HepG2 (cell line): ENCODE results near the gene SYCE3. TPM values are rescaled to one million over a fixed set of nuclear protein-coding genes. Genes with fewer than 3 reads are reported as not detected.

ENCODE experiments used
- ATAC-seq: fragments of 200-7000 bp; cut with Tn5 transposase; 3 replicates; pipeline ENCODE4 v1.9.1; 2020; ENCODE audit warnings: mild to moderate bottlenecking, moderate library complexity
- BruUV-seq: library from RNA; stranded (reverse); fragments of 400-500 nt; replicated peaks from 2 replicates; lab custom pipeline; 2021; lab: Mats Ljungman, UMichigan
- CTCF ChIA-PET: fragments of 300-600 bp; formaldehyde crosslinking; extraction: SDS; loops from one replicate; lab custom pipeline; 2021; ENCODE audit warnings: low total read pairs, inconsistent platforms, low intra/inter-chr PET ratio; lab: Yijun Ruan, JAX
- POLR2A ChIA-PET: fragments of 350-600 bp; sonication (Branson Sonifier 250); formaldehyde crosslinking; loops from one replicate; lab custom pipeline; 2020; ENCODE audit warnings: antibody characterized with exemption, inconsistent platforms; lab: Yijun Ruan, JAX
- DNase-seq: peaks from one replicate; pipeline ENCODE4 v3.0.0-alpha.2; 2015; ENCODE audit warnings: low spot score
- FAIRE-seq: peaks from 3 replicates; lab custom pipeline; 2011; peaks lifted over from hg19 to GRCh38; lab: Jason Lieb, UNC
- H2AFZ ChIP-seq: one replicate; pipeline ENCODE4 v1.6.1; 2011; ENCODE audit warnings: low read length, inconsistent platforms
- H3K27ac ChIP-seq: fragments of 300-600 bp; 3 replicates; pipeline ENCODE4 v1.8.0; 2011; ENCODE audit warnings: mixed run types, mild to moderate bottlenecking, mixed read lengths, low read length, inconsistent platforms; ENCODE audit not compliant: insufficient read depth; ENCODE audit errors: extremely low read length
- H3K27me3 ChIP-seq, 2 experiments: fragments of 200-600 bp in 1 of 2; 2 replicates in 1 of 2; 3 replicates in 1 of 2; pipeline versions ENCODE4 v1.6.0 to v1.8.0; 2011; ENCODE audit warnings: low read length in 2 of 2, mild to moderate bottlenecking in 2 of 2, moderate library complexity in 2 of 2, inconsistent platforms in 1 of 2; ENCODE audit not compliant: insufficient read depth in 2 of 2, control insufficient read depth in 1 of 2
- H3K36me3 ChIP-seq, 2 experiments: fragments of 200-600 bp in 1 of 2; replicated peaks in 1 of 2; 2 replicates in 1 of 2; 3 replicates in 1 of 2; pipeline versions ENCODE4 v1.5.1 to v1.8.0; 2011; ENCODE audit warnings: low read length in 2 of 2, inconsistent platforms in 1 of 2; ENCODE audit not compliant: insufficient read depth in 2 of 2, control insufficient read depth in 1 of 2
- H3K4me1 ChIP-seq: 2 replicates; pipeline ENCODE4 v1.5.1; 2012; ENCODE audit warnings: low read length, inconsistent platforms; ENCODE audit not compliant: insufficient read depth
- H3K4me2 ChIP-seq: 2 replicates; pipeline ENCODE4 v1.6.0; 2011; ENCODE audit warnings: low read depth, low read length, inconsistent platforms
- H3K4me3 ChIP-seq, 3 experiments: fragments of 200-600 bp in 1 of 3; sonication (generic), shearing (Covaris generic) in 1 of 3; replicated peaks in 1 of 3; 2 replicates each; pipeline ENCODE4 v1.5.1; 2011 to 2016; ENCODE audit warnings: low read length in 3 of 3, inconsistent platforms in 2 of 3, low read depth in 2 of 3, mild to moderate bottlenecking in 2 of 3, control low read depth in 1 of 3, mixed read lengths in 1 of 3; ENCODE audit not compliant: insufficient read depth in 1 of 3
- H3K79me2 ChIP-seq: one replicate; pipeline ENCODE4 v1.6.1; 2011; ENCODE audit warnings: low read length, inconsistent platforms; ENCODE audit not compliant: insufficient read depth
- H3K9ac ChIP-seq: 2 replicates; pipeline ENCODE4 v1.6.0; 2011; ENCODE audit warnings: mild to moderate bottlenecking, low read depth, low read length, inconsistent platforms; ENCODE audit not compliant: insufficient read depth
- H3K9me3 ChIP-seq: 2 replicates; pipeline ENCODE4 v1.5.1; 2012; ENCODE audit warnings: mild to moderate bottlenecking, low read length
- H4K20me1 ChIP-seq: 2 replicates; pipeline ENCODE4 v1.6.0; 2011; ENCODE audit warnings: inconsistent platforms, mild to moderate bottlenecking, low read length, moderate library complexity; ENCODE audit not compliant: insufficient read depth
- ATRX ChIP-seq: sonication (generic); formaldehyde crosslinking; IDR thresholded peaks from 2 replicates; pipeline ENCODE4 v1.4.0; 2020; ENCODE audit warnings: missing genetic modification reagents, borderline replicate concordance
- KMT2B ChIP-seq: IDR thresholded peaks from 2 replicates; pipeline ENCODE4 v1.6.1; 2016; ENCODE audit warnings: missing genetic modification reagents, missing compliant biosample characterization
- MYC ChIP-seq: sonication (generic); formaldehyde crosslinking; IDR thresholded peaks from 2 replicates; pipeline ENCODE4 v1.9.0; 2021; ENCODE audit warnings: missing genetic modification reagents, borderline replicate concordance
- NRL ChIP-seq: sonication (generic); formaldehyde crosslinking; IDR thresholded peaks from 2 replicates; pipeline ENCODE4 v1.5.0; 2020; ENCODE audit warnings: missing genetic modification reagents, mild to moderate bottlenecking, moderate library complexity, borderline replicate concordance
- SALL1 ChIP-seq: sonication (generic); formaldehyde crosslinking; IDR thresholded peaks from 2 replicates; pipeline ENCODE4 v1.8.0; 2022; ENCODE audit warnings: mild to moderate bottlenecking, missing genetic modification reagents
- SMC3 ChIP-seq: IDR thresholded peaks from 2 replicates; pipeline ENCODE4 v1.6.1; 2011; ENCODE audit warnings: low read length, improper control_type of control experiment
- SUZ12 ChIP-seq: fragments of 150-350 bp; IDR thresholded peaks from 2 replicates; pipeline ENCODE4 v1.6.1; 2014; ENCODE audit warnings: low read depth, low read length
- U2AF1 ChIP-seq: fragments of 200-400 bp; formaldehyde crosslinking; optimal IDR thresholded peaks from 2 replicates; pipeline ENCODE3; 2017; ENCODE audit warnings: mild to moderate bottlenecking, low read depth, low read length
- ZNF460 ChIP-seq: sonication (generic); formaldehyde crosslinking; IDR thresholded peaks from 2 replicates; pipeline ENCODE4 v1.5.1; 2020; ENCODE audit warnings: missing genetic modification reagents, mild to moderate bottlenecking, borderline replicate concordance
- ZNF552 ChIP-seq: sonication (generic); formaldehyde crosslinking; IDR thresholded peaks from 2 replicates; pipeline ENCODE4 v1.9.0; 2022; ENCODE audit warnings: missing genetic modification reagents, mild to moderate bottlenecking, borderline replicate concordance
- WGBS: methylation state at CpG from one replicate; pipeline ENCODE4 v1.1.6; 2017; ENCODE audit warnings: low lambda C conversion rate; 5-methylcytosine and 5-hydroxymethylcytosine counted together
- in situ Hi-C: cut with HindIII; loops from 2 replicates; pipeline ENCODE4 v1.10.0; 2017; ENCODE audit warnings: low pct_unique_long_range_greater_than_20kb; ENCODE audit not compliant: extremely low pct_ligation_motif_present
- intact Hi-C: fragments of 100-400 bp; cut with micrococcal nuclease; formaldehyde crosslinking; loops from one replicate; pipeline ENCODE4 v1.10.0; 2022; ENCODE audit not compliant: unreplicated experiment
- polyA plus RNA-seq, 8 experiments: library from polyadenylated mRNA; depleted of rRNA in 3 of 8; stranded (reverse) in 7 of 8; unstranded in 1 of 8; fragments of >200 nt; fragmentation: Illumina TruSeq in 4 of 8; extraction: Trizol in 4 of 8; gene quantifications; 2 replicates each; pipeline versions ENCODE4 v1.2.1 to v1.2.3, GENCODE V29; 2011 to 2016; ENCODE audit warnings: low read depth in 4 of 8, missing spikeins in 1 of 8, mixed read lengths in 1 of 8; ENCODE audit not compliant: insufficient read depth in 1 of 8
- total RNA-seq, 5 experiments: library from RNA; depleted of rRNA; stranded (reverse); fragments of >200 nt; fragmentation: Illumina TruSeq; extraction: Trizol; gene quantifications; 2 replicates each; pipeline ENCODE4 v1.2.3, GENCODE V29; 2016; ENCODE audit warnings: low read depth in 1 of 5
- TF ChIP-seq, protein P1 (sequence below), 2 experiments: fragments of 450-650 bp in 1 of 2; sonication (generic) in 1 of 2; formaldehyde crosslinking; IDR thresholded peaks; 2 replicates each; pipeline versions ENCODE4 v1.5.0 to v1.8.0; 2020 to 2022; ENCODE audit warnings: mild to moderate bottlenecking in 1 of 2, missing genetic modification reagents in 1 of 2

The SYCE3 gene
- total and polyA plus RNA-seq, 2 of the 13 experiments (the other 11 are each of a cell fraction or from before 2014, with no cell fraction given): not detected

- H3K4me1 ChIP-seq: peaks cover 11% of the 10 kb centered on the region
- H4K20me1 ChIP-seq: no peaks in the 10 kb centered on the region
- peaks cover 0 to 30% of the 10 kb centered on the region in 2 experiments; a peak in 2 of 5 replicates for H3K27me3 ChIP-seq
- no peak overlapping the region for H3K9ac ChIP-seq
- no peak for TF ChIP-seq SMC3
- intact Hi-C loops (loop anchor here (5.0 kb wide), 1 partner anchor 33 kb away; the partner anchor contains the start of gene SCO2), in situ Hi-C loops (no loop called here)
- H3K27ac ChIP-seq: no peak overlapping the region
- ChIA-PET CTCF (no interaction called here), POLR2A (no interaction called here)
- FAIRE-seq: no peak
- no peak overlapping the region for H3K4me2 ChIP-seq
- H3K4me3 ChIP-seq: no peak overlapping the region
- no peak for DNase-seq
- BruUV-seq: no TSS peak
- H3K79me2 ChIP-seq: no peaks in the 10 kb centered on the region
- no peak overlapping the region for H2AFZ ChIP-seq
- no peaks in the 10 kb centered on the region for H3K36me3 ChIP-seq
- 57% methylated on average over 3 of the region's 3 CpGs for WGBS
- H3K9me3 ChIP-seq: no peaks in the 10 kb centered on the region
- ATAC-seq: no peak
Observed at GRCh38 chr22:50560034-50560433, 2.7 kb downstream of the SYCE3 start.

DNA sequence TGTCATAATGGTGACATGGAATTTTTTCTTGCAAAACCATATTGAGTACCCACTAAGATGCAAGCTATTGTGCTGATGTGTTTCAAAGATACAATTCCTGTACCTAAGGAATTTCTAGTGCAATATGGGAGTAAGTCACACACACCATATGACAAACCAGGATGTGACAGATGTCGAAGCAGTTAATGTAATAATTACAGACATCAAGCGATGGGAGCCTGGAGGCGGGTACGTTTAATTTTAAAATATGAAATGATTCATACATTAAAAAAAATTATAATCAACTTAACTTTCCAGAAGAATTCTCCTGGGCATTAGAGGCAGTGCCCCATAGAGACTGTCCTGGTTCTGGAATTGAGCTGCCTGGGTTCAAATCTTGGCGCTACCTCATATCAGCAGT, 6.0 kb downstream of the SYCE3 start:
- Histone ChIP-seq H3K27ac (no peak overlapping the region), H3K9me3 (no peaks in the 10 kb centered on the region), H3K27me3 (peaks cover 0 to 29% of the 10 kb centered on the region in 2 experiments; a peak in 2 of 5 replicates), H3K79me2 (no peaks in the 10 kb centered on the region), H3K4me3 (no peak overlapping the region), H3K9ac (no peak overlapping the region), H2AFZ (no peak overlapping the region), H3K36me3 (no peaks in the 10 kb centered on the region), H3K4me1 (peaks cover 10% of the 10 kb centered on the region), H4K20me1 (no peaks in the 10 kb centered on the region), H3K4me2 (no peak overlapping the region)
- no TSS peak for BruUV-seq
- DNase-seq (no peak), FAIRE-seq (no peak), ATAC-seq (no peak)
- in situ Hi-C loops (no loop called here), intact Hi-C loops (no loop called here)
- POLR2A ChIA-PET: interaction anchor here (1.0 to 1.1 kb wide), 2 partner anchors 10 to 27 kb away, joined by 3 read pairs; partner anchors contain the start of gene TYMP
- 55% methylated on average over 5 of the region's 5 CpGs for WGBS
- TF ChIP-seq, protein P1, sequence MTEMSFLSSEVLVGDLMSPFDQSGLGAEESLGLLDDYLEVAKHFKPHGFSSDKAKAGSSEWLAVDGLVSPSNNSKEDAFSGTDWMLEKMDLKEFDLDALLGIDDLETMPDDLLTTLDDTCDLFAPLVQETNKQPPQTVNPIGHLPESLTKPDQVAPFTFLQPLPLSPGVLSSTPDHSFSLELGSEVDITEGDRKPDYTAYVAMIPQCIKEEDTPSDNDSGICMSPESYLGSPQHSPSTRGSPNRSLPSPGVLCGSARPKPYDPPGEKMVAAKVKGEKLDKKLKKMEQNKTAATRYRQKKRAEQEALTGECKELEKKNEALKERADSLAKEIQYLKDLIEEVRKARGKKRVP (CRISPR knock-in tag; IDR thresholded peaks at IDR 0.05): no peak
- no peak for TF ChIP-seq ATRX (CRISPR knock-in tag)
- TF ChIP-seq KMT2B: no peak
- no peak for TF ChIP-seq ZNF460 (CRISPR knock-in tag)
- no peak for TF ChIP-seq SALL1 (CRISPR knock-in tag)
- no peak for TF ChIP-seq SUZ12
- TF ChIP-seq ZNF552 (CRISPR knock-in tag): no peak
- no peak for TF ChIP-seq U2AF1
- TF ChIP-seq NRL: no peak
- no peak for TF ChIP-seq MYC (CRISPR knock-in tag)
- CTCF ChIA-PET: no interaction called here
